Fibroblast of lung (primary cell): ENCODE data around the gene MAST1. TPM values are rescaled to one million over a fixed set of nuclear protein-coding genes. Genes with fewer than 3 reads are reported as not detected.

ENCODE experiments used
- DNase-seq, 2 donors: peaks; one replicate each; pipeline versions ENCODE4 v3.0.0 to v3.0.0-alpha.2; 2010; ENCODE audit warnings: low read depth in 2 of 2
- H2AFZ ChIP-seq: 2 replicates; pipeline ENCODE4 v1.5.1; 2012; ENCODE audit warnings: low read length, control low read depth, inconsistent platforms
- H3K27ac ChIP-seq: 2 replicates; pipeline ENCODE4 v1.5.1; 2011; ENCODE audit warnings: low read length, control low read depth; ENCODE audit not compliant: insufficient read depth
- H3K27me3 ChIP-seq: 2 replicates; pipeline ENCODE4 v1.5.1; 2011; ENCODE audit warnings: mild to moderate bottlenecking, low read length; ENCODE audit not compliant: control insufficient read depth, insufficient read depth
- H3K36me3 ChIP-seq: 2 replicates; pipeline ENCODE4 v1.5.1; 2011; ENCODE audit warnings: low read length; ENCODE audit not compliant: control insufficient read depth, insufficient read depth
- H3K4me1 ChIP-seq: 2 replicates; pipeline ENCODE4 v1.5.1; 2011; ENCODE audit warnings: low read length; ENCODE audit not compliant: control insufficient read depth, insufficient read depth; ENCODE audit errors: extremely low read depth
- H3K4me2 ChIP-seq: 2 replicates; pipeline ENCODE4 v1.5.1; 2011; ENCODE audit warnings: low read length, control low read depth; ENCODE audit not compliant: insufficient read depth; ENCODE audit errors: extremely low read depth
- H3K4me3 ChIP-seq, 4 experiments: fragments of 200-600 bp in 1 of 4; sonication (generic) in 1 of 4; replicated peaks in 1 of 4; 2 replicates each; pipeline ENCODE4 v1.5.1; 2011 to 2016; ENCODE audit warnings: low read length in 4 of 4, low read depth in 3 of 4, mild to moderate bottlenecking in 3 of 4, control low read depth in 2 of 4, inconsistent platforms in 1 of 4, mixed read lengths in 1 of 4; ENCODE audit not compliant: insufficient read depth in 1 of 4; ENCODE audit errors: control extremely low read depth in 1 of 4
- H3K79me2 ChIP-seq: 2 replicates; pipeline ENCODE4 v1.5.1; 2012; ENCODE audit warnings: mild to moderate bottlenecking, low read length, inconsistent platforms; ENCODE audit not compliant: control insufficient read depth, insufficient read depth
- H3K9ac ChIP-seq: 2 replicates; pipeline ENCODE4 v1.5.1; 2011; ENCODE audit warnings: mild to moderate bottlenecking, low read length, control low read depth; ENCODE audit not compliant: insufficient read depth
- H3K9me3 ChIP-seq: 2 replicates; pipeline ENCODE4 v1.5.1; 2012; ENCODE audit warnings: low read depth, low read length; ENCODE audit not compliant: control insufficient read depth, insufficient read depth
- H4K20me1 ChIP-seq: 2 replicates; pipeline ENCODE4 v1.5.1; 2011; ENCODE audit warnings: low read length; ENCODE audit not compliant: control insufficient read depth, insufficient read depth; ENCODE audit errors: extremely low read depth
- EZH2 ChIP-seq: IDR thresholded peaks from 2 replicates; pipeline ENCODE4 v1.5.1; 2012; ENCODE audit warnings: low read length, control low read depth, mild to moderate bottlenecking; ENCODE audit errors: missing control alignments
- polyA plus RNA-seq, 2 donors: library from polyadenylated mRNA; depleted of rRNA in 1 of 2; stranded (reverse) in 1 of 2; unstranded in 1 of 2; fragments of >200 nt; gene quantifications; 2 replicates each; pipeline ENCODE4 v1.2.1, GENCODE V29; 2011 to 2012; ENCODE audit warnings: missing spikeins in 1 of 2
- total RNA-seq: library from RNA; depleted of rRNA; stranded (reverse); fragments of >200 nt; gene quantifications from 2 replicates; pipeline ENCODE4 v1.2.1, GENCODE V29; 2014
- TF ChIP-seq, protein P1 (sequence below), 2 donors: IDR thresholded peaks in 1 of 2; conservative IDR thresholded peaks in 1 of 2; 1 replicate in 1 of 2; 2 replicates in 1 of 2; pipeline ENCODE4 v1.5.1; 2011 to 2012; ENCODE audit warnings: low read length in 2 of 2, control low read depth in 1 of 2, inconsistent platforms in 1 of 2, low read depth in 1 of 2, mild to moderate bottlenecking in 1 of 2

MAST1 gene
- total and polyA plus RNA-seq, 2 donors (not counting 1 experiment from before 2014, with no cell fraction given) = 0.30 to 1.3 TPM

GRCh38 chr19:12918253-12918652 is 79.9 kb downstream of the MAST1 start:
- H3K9me3 ChIP-seq = no peaks in the 10 kb centered on the region
- H3K27me3 ChIP-seq = no peaks in the 10 kb centered on the region
- H3K4me2 ChIP-seq = no peak overlapping the region
- no peak for DNase-seq
- no peak overlapping the region for H2AFZ ChIP-seq
- no peaks in the 10 kb centered on the region for H4K20me1 ChIP-seq
- TF ChIP-seq EZH2 = no peak
- TF ChIP-seq, protein P1, sequence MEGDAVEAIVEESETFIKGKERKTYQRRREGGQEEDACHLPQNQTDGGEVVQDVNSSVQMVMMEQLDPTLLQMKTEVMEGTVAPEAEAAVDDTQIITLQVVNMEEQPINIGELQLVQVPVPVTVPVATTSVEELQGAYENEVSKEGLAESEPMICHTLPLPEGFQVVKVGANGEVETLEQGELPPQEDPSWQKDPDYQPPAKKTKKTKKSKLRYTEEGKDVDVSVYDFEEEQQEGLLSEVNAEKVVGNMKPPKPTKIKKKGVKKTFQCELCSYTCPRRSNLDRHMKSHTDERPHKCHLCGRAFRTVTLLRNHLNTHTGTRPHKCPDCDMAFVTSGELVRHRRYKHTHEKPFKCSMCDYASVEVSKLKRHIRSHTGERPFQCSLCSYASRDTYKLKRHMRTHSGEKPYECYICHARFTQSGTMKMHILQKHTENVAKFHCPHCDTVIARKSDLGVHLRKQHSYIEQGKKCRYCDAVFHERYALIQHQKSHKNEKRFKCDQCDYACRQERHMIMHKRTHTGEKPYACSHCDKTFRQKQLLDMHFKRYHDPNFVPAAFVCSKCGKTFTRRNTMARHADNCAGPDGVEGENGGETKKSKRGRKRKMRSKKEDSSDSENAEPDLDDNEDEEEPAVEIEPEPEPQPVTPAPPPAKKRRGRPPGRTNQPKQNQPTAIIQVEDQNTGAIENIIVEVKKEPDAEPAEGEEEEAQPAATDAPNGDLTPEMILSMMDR (conservative IDR thresholded peaks at IDR 0.05 in 1 of 2, IDR thresholded peaks at IDR 0.05 in 1 of 2; ENCODE audit: low read depth in 1 of 2, low read length in 2 of 2) = no peak
- no peaks in the 10 kb centered on the region for H3K79me2 ChIP-seq
- no peak overlapping the region for H3K4me3 ChIP-seq
- H3K4me1 ChIP-seq = peaks cover 3% of the 10 kb centered on the region
- no peak overlapping the region for H3K27ac ChIP-seq
- no peak overlapping the region for H3K9ac ChIP-seq
- peaks cover 3% of the 10 kb centered on the region for H3K36me3 ChIP-seq

DNA sequence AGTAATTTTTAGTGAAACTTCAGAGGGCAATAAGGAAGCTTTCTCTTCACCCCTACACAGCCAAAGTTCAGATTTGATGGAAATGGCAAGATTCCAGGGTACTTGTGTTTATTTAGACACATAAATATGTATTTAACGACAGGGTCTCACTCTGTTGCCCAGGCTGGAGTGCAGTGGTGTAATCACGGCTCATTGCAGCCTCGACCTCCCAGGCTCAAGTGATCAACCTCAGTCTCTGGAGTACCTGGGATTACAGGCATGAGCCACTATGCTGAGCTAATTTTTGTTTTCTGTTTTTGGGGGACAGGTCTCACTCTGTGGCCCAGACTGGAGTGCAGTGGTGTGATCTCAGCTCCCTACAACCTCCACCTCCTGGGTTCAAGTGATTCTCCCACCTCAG is 82.7 kb downstream of the MAST1 start:
- DNase-seq = no peak
- no peak overlapping the region for H3K27ac ChIP-seq
- peaks cover 11% of the 10 kb centered on the region for H3K36me3 ChIP-seq
- no peaks in the 10 kb centered on the region for H4K20me1 ChIP-seq
- no peak overlapping the region for H3K4me2 ChIP-seq
- no peak overlapping the region for H3K4me3 ChIP-seq
- H3K9ac ChIP-seq = no peak overlapping the region
- no peak overlapping the region for H2AFZ ChIP-seq
- peaks cover 3% of the 10 kb centered on the region for H3K4me1 ChIP-seq
- no peaks in the 10 kb centered on the region for H3K27me3 ChIP-seq
- TF ChIP-seq EZH2 = no peak
- TF ChIP-seq, protein P1 (conservative IDR thresholded peaks at IDR 0.05 in 1 of 2, IDR thresholded peaks at IDR 0.05 in 1 of 2; ENCODE audit: low read depth in 1 of 2, low read length in 2 of 2) = no peak
- no peaks in the 10 kb centered on the region for H3K79me2 ChIP-seq
- H3K9me3 ChIP-seq = no peaks in the 10 kb centered on the region

DNA sequence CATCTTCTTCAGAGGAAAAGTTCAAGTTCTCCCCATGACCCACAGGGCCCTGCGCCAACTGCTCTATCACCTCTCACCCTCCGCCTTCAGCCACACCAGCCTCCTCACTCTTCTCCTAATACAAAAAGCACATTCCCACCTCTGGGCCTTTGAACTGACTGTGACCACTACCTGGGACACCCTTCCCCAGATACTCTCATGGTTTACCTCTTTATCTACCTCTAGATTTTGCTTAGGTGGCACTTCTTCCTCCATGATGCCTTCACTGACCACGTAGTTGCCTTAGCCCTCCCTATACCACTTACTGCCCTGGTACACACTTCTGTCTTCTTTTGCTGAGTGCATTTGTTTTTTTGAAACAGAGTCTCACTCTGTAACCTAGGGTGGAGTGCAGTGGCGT is 84.6 kb downstream of the MAST1 start:
- Histone ChIP-seq H3K27me3 (no peaks in the 10 kb centered on the region), H3K36me3 (peaks cover 16% of the 10 kb centered on the region), H3K9ac (no peak overlapping the region), H3K4me3 (no peak overlapping the region), H3K9me3 (no peaks in the 10 kb centered on the region), H4K20me1 (no peaks in the 10 kb centered on the region), H3K4me1 (peaks cover 3% of the 10 kb centered on the region), H2AFZ (no peak overlapping the region), H3K4me2 (no peak overlapping the region), H3K79me2 (no peaks in the 10 kb centered on the region), H3K27ac (no peak overlapping the region)
- no peak for DNase-seq
- TF ChIP-seq EZH2 = no peak
- TF ChIP-seq, protein P1 (conservative IDR thresholded peaks at IDR 0.05 in 1 of 2, IDR thresholded peaks at IDR 0.05 in 1 of 2; ENCODE audit: low read depth in 1 of 2, low read length in 2 of 2) = no peak

Other genes starting within 250 kb of the MAST1 start
- 8.0 and 16.8 TPM in 2 replicates for gene ZNF490, start 227.7 kb upstream of the MAST1 start, total RNA-seq
- gene ZNF490, start 227.7 kb upstream of the MAST1 start, polyA plus RNA-seq = 3.9 and 4.1 TPM in 2 replicates
- 9.2 and 12.2 TPM in 2 replicates for gene ZNF791, start 227.6 kb upstream of the MAST1 start, total RNA-seq
- gene ZNF791, start 227.6 kb upstream of the MAST1 start, polyA plus RNA-seq = 9.4 and 11.4 TPM in 2 replicates
- gene MAN2B1, start 171.8 kb upstream of the MAST1 start, total RNA-seq = 33.1 and 36.0 TPM in 2 replicates
- 28.3 and 30.7 TPM in 2 replicates for gene MAN2B1, start 171.8 kb upstream of the MAST1 start, polyA plus RNA-seq
- 8.7 and 11.7 TPM in 2 replicates for gene WDR83, start 171.7 kb upstream of the MAST1 start, total RNA-seq
- 4.1 and 5.1 TPM in 2 replicates for gene WDR83, start 171.7 kb upstream of the MAST1 start, polyA plus RNA-seq
- 56.5 and 60.4 TPM in 2 replicates for gene DHPS, start 156.6 kb upstream of the MAST1 start, total RNA-seq
- 43.2 and 52.2 TPM in 2 replicates for gene DHPS, start 156.6 kb upstream of the MAST1 start, polyA plus RNA-seq
- gene GNG14, start 150.5 kb upstream of the MAST1 start, total RNA-seq = not detected in 2 replicates
- gene GNG14, start 150.5 kb upstream of the MAST1 start, polyA plus RNA-seq = not detected in 2 replicates
- 3.1 and 3.3 TPM in 2 replicates for gene FBXW9, start 141.9 kb upstream of the MAST1 start, total RNA-seq
- 3.3 and 4.4 TPM in 2 replicates for gene FBXW9, start 141.9 kb upstream of the MAST1 start, polyA plus RNA-seq
- 28.2 and 36.0 TPM in 2 replicates for gene TNPO2, start 114.6 kb upstream of the MAST1 start, total RNA-seq
- gene TNPO2, start 114.6 kb upstream of the MAST1 start, polyA plus RNA-seq = 52.5 and 75.0 TPM in 2 replicates
- gene TRIR, start 103.8 kb upstream of the MAST1 start, total RNA-seq = 117 and 186 TPM in 2 replicates
- 155 and 199 TPM in 2 replicates for gene TRIR, start 103.8 kb upstream of the MAST1 start, polyA plus RNA-seq
- 94.1 and 95.3 TPM in 2 replicates for gene GET3, start 101.0 kb upstream of the MAST1 start, total RNA-seq
- gene GET3, start 101.0 kb upstream of the MAST1 start, polyA plus RNA-seq = 123 and 208 TPM in 2 replicates
- not detected in 2 replicates for gene BEST2, start 86.7 kb upstream of the MAST1 start, total RNA-seq
- gene BEST2, start 86.7 kb upstream of the MAST1 start, polyA plus RNA-seq = not detected in 2 replicates
- gene HOOK2, start 63.0 kb upstream of the MAST1 start, total RNA-seq = 16.4 and 26.6 TPM in 2 replicates
- 6.6 TPM in 2 replicates for gene HOOK2, start 63.0 kb upstream of the MAST1 start, polyA plus RNA-seq
- 108 and 118 TPM in 2 replicates for gene JUNB, start 47.0 kb upstream of the MAST1 start, total RNA-seq
- gene JUNB, start 47.0 kb upstream of the MAST1 start, polyA plus RNA-seq = 20.2 and 93.3 TPM in 2 replicates
- gene PRDX2, start 36.7 kb upstream of the MAST1 start, total RNA-seq = 166 and 228 TPM in 2 replicates
- gene PRDX2, start 36.7 kb upstream of the MAST1 start, polyA plus RNA-seq = 186 and 294 TPM in 2 replicates
- gene THSD8, start 36.4 kb upstream of the MAST1 start, total RNA-seq = 0.51 TPM in 1 of 2 replicates, not detected in the other
- 2.8 TPM in 1 of 2 replicates, not detected in the other for gene THSD8, start 36.4 kb upstream of the MAST1 start, polyA plus RNA-seq
- gene RNASEH2A, start 31.9 kb upstream of the MAST1 start, total RNA-seq = 3.1 and 8.9 TPM in 2 replicates
- gene RNASEH2A, start 31.9 kb upstream of the MAST1 start, polyA plus RNA-seq = 14.3 and 51.3 TPM in 2 replicates
- not detected in 2 replicates for gene RTBDN, start 3.9 kb upstream of the MAST1 start, total RNA-seq
- gene RTBDN, start 3.9 kb upstream of the MAST1 start, polyA plus RNA-seq = not detected in 2 replicates
- gene DNASE2, start 42.9 kb downstream of the MAST1 start, total RNA-seq = 23.4 and 26.6 TPM in 2 replicates
- gene DNASE2, start 42.9 kb downstream of the MAST1 start, polyA plus RNA-seq = 24.1 and 25.1 TPM in 2 replicates
- under 0.01 TPM in 1 of 2 replicates, not detected in the other for gene KLF1, start 48.7 kb downstream of the MAST1 start, total RNA-seq
- gene KLF1, start 48.7 kb downstream of the MAST1 start, polyA plus RNA-seq = not detected in 2 replicates
- gene GCDH, start 52.6 kb downstream of the MAST1 start, total RNA-seq = 11.8 and 18.0 TPM in 2 replicates
- 10.3 and 15.5 TPM in 2 replicates for gene GCDH, start 52.6 kb downstream of the MAST1 start, polyA plus RNA-seq
- not detected in 2 replicates for gene SYCE2, start 80.8 kb downstream of the MAST1 start, total RNA-seq
- 0.19 and 0.40 TPM in 2 replicates for gene SYCE2, start 80.8 kb downstream of the MAST1 start, polyA plus RNA-seq
- 38.6 and 49.6 TPM in 2 replicates for gene FARSA, start 95.2 kb downstream of the MAST1 start, total RNA-seq
- 23.5 and 37.9 TPM in 2 replicates for gene FARSA, start 95.2 kb downstream of the MAST1 start, polyA plus RNA-seq
- 839 and 1,447 TPM in 2 replicates for gene CALR, start 100.1 kb downstream of the MAST1 start, total RNA-seq
- gene CALR, start 100.1 kb downstream of the MAST1 start, polyA plus RNA-seq = 2,698 and 2,757 TPM in 2 replicates
- 51.1 and 72.2 TPM in 2 replicates for gene RAD23A, start 107.3 kb downstream of the MAST1 start, total RNA-seq
- 46.2 and 62.5 TPM in 2 replicates for gene RAD23A, start 107.3 kb downstream of the MAST1 start, polyA plus RNA-seq
- 17.7 and 19.7 TPM in 2 replicates for gene GADD45GIP1, start 118.7 kb downstream of the MAST1 start, total RNA-seq
- 19.5 and 28.2 TPM in 2 replicates for gene GADD45GIP1, start 118.7 kb downstream of the MAST1 start, polyA plus RNA-seq
- gene DAND5, start 131.1 kb downstream of the MAST1 start, total RNA-seq = not detected in 2 replicates
- 0.03 TPM in 1 of 2 replicates, not detected in the other for gene DAND5, start 131.1 kb downstream of the MAST1 start, polyA plus RNA-seq
- gene NFIX, start 157.0 kb downstream of the MAST1 start, total RNA-seq = 55.2 and 74.8 TPM in 2 replicates
- gene NFIX, start 157.0 kb downstream of the MAST1 start, polyA plus RNA-seq = 35.7 and 75.9 TPM in 2 replicates